ENCODE data around the gene ADAMTS5. TPM values are rescaled to one million over a fixed set of nuclear protein-coding genes. Genes with fewer than 3 reads are reported as not detected.

ADAMTS5 gene
- polyA plus RNA-seq, 1 donor from 2014 or later = not detected

- H3K4me1 Mint-ChIP-seq = no peaks in the 10 kb centered on the region
- peaks cover 0 to 5% (median 4%) of the 10 kb centered on the region in 3 donors for H3K9me3 Mint-ChIP-seq
- H3K27me3 Mint-ChIP-seq = peaks cover 1% of the 10 kb centered on the region
- no peak overlapping the region for H3K27ac Mint-ChIP-seq
- no peaks in the 10 kb centered on the region for H3K36me3 Mint-ChIP-seq
- H3K4me3 Mint-ChIP-seq = no peak overlapping the region
Measured at GRCh38 chr21:26884436-26884835, 82.5 kb downstream of the ADAMTS5 start.

DNA sequence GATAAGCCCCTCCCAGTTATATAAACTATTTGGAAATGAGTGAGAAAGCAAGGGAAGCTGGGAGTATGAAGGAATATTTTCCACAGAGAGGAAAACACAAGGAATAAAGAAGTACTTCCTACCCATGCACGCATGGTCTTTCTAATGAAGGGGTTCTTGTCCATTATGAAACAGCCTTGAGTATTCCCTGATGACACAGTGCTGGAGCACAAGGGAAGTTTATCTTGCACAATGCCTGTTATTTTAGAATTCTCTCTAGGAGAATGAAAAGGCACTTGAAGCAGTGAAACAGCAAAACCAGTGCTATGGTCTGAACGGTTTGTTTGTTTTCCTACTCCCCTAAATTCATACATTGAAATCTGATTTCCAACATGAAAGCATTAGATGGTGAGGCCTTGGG lies 83.1 kb downstream of the ADAMTS5 start:
- Mint-ChIP-seq H3K4me3 (no peak overlapping the region), H3K4me1 (no peaks in the 10 kb centered on the region), H3K27me3 (peaks cover 1% of the 10 kb centered on the region), H3K9me3 (peaks cover 0 to 8% (median 4%) of the 10 kb centered on the region in 3 donors), H3K36me3 (no peaks in the 10 kb centered on the region), H3K27ac (no peak overlapping the region)

- Mint-ChIP-seq H3K36me3 (no peaks in the 10 kb centered on the region), H3K4me1 (no peaks in the 10 kb centered on the region)
Measured at GRCh38 chr21:26881504-26882228, 85.2 kb downstream of the ADAMTS5 start.

DNA sequence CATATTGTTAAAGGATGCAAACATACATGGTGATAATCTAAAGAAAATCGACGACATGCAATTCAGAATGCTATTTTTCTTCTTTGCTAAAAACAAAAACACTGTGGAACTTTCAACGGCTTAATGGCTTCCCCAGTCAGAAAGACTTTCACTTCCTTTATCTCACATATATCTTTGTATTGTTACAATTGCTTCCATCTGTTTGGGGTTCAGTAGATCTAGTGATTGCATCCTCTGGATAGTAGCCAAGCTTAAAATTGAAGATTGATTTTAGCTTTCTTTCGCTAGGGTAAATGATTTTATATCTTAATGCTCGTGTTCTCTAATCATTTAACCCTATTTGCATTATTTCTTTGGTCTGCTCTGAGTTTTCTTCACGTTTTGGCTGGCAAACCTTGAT lies 89.9 kb downstream of the ADAMTS5 start:
- H3K27ac Mint-ChIP-seq = no peak overlapping the region

More at GRCh38 chr21:26881504-26882228, 85.2 kb downstream of the ADAMTS5 start:
- Mint-ChIP-seq H3K9me3 (peaks cover 0 to 2% (median 0%) of the 10 kb centered on the region in 3 donors), H3K27me3 (peaks cover 1% of the 10 kb centered on the region), H3K4me3 (no peak overlapping the region), H3K27ac (no peak overlapping the region)

DNA sequence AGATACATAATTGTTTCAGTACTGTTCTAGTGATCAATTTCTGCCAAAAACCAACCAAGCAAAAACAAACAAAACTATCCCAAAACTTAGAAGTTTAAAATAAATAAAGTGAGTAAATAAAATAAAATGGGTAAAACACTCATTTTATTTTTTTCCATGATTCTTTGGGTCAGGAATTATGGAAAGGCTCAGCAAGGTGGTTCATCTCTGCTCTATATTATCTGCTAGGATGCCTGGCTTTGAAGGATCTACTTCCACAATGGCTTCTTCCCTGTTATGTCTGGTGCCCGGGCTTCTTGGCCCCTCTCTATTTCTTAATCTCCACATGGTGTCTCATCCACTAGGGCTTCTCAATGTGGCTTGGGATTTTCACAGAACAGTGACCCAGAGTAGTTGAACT lies 92.5 kb downstream of the ADAMTS5 start:
- Mint-ChIP-seq H3K4me1 (no peaks in the 10 kb centered on the region), H3K9me3 (peaks cover 2 to 3% (median 2%) of the 10 kb centered on the region in 3 donors)

More for the DNA sequence above, 89.9 kb downstream of the ADAMTS5 start:
- Mint-ChIP-seq H3K36me3 (no peaks in the 10 kb centered on the region), H3K4me1 (no peaks in the 10 kb centered on the region), H3K4me3 (no peak overlapping the region), H3K27me3 (peaks cover 2% of the 10 kb centered on the region), H3K9me3 (peaks cover 0 to 3% (median 2%) of the 10 kb centered on the region in 3 donors)

More for the DNA sequence above, 92.5 kb downstream of the ADAMTS5 start:
- H3K27me3 Mint-ChIP-seq = peaks cover 2% of the 10 kb centered on the region
- H3K27ac Mint-ChIP-seq = no peak overlapping the region
- no peak overlapping the region for H3K4me3 Mint-ChIP-seq
- H3K36me3 Mint-ChIP-seq = no peaks in the 10 kb centered on the region

Other genes starting within 250 kb of the ADAMTS5 start
- gene ADAMTS1, start 121.7 kb downstream of the ADAMTS5 start, polyA plus RNA-seq = not detected